Pancreas (tissue), 10 donors: ENCODE measurements around the gene NRP2. TPM values are rescaled to one million over a fixed set of nuclear protein-coding genes. Genes with fewer than 3 reads are reported as not detected.

Experiments
- ATAC-seq, 4 donors: fragments of 200-7000 bp; cut with Tn5 transposase; one replicate each; pipeline versions ENCODE4 v1.8.0 to v1.9.1; 2020; ENCODE audit warnings: mild to moderate bottlenecking in 4 of 4, moderate library complexity in 4 of 4
- DNase-seq, 6 donors: peaks; one replicate each; pipeline ENCODE4 v3.0.0-alpha.2; 2020
- FAIRE-seq: peaks from 2 replicates; lab custom pipeline; 2012; peaks lifted over from hg19 to GRCh38; lab: Jason Lieb, UNC
- H3K27ac ChIP-seq, 4 donors: fragments of 200-600 bp; sonication (generic); 1 replicate in 3 of 4; 2 replicates in 1 of 4; pipeline versions ENCODE4 v1.5.0 to v1.8.0; 2020
- H3K27me3 ChIP-seq, 4 donors: fragments of 200-600 bp; one replicate each; pipeline ENCODE4 v1.8.0; 2021
- H3K36me3 ChIP-seq, 3 donors: fragments of 200-600 bp; sonication (generic) in 1 of 3; one replicate each; pipeline versions ENCODE4 v1.5.0 to v1.8.0; 2020 to 2021
- H3K4me1 ChIP-seq, 3 donors: fragments of 200-600 bp; one replicate each; pipeline ENCODE4 v1.8.0; 2021
- H3K4me3 ChIP-seq, 4 donors: fragments of 200-600 bp; sonication (generic) in 2 of 4; one replicate each; pipeline versions ENCODE4 v1.5.0 to v1.8.0; 2020 to 2021
- H3K9me3 ChIP-seq, 4 donors: fragments of 200-600 bp; one replicate each; pipeline ENCODE4 v1.8.0; 2021
- CTCF ChIP-seq, 4 donors: fragments of 200-600 bp; sonication (generic) in 3 of 4; IDR thresholded peaks; one replicate each; pipeline versions ENCODE4 v1.5.0 to v1.8.0; 2021; ENCODE audit warnings: antibody characterized with exemption in 4 of 4
- WGBS, 2 donors: extraction: QIAGEN DNeasy Blood & Tissue Kit; methylation state at CpG; one replicate each; pipeline ENCODE4 v1.1.7; 2013; 5-methylcytosine and 5-hydroxymethylcytosine counted together
- intact Hi-C, 3 donors: fragments of 100-400 bp; cut with DNase I; formaldehyde crosslinking; loops; one replicate each; pipeline versions ENCODE4 v1.11.1 to v1.14.2; 2022
- polyA plus RNA-seq, 2 donors: library from polyadenylated mRNA; stranded (reverse); fragments of 200-250 nt; gene quantifications; one replicate each; pipeline ENCODE4 v1.2.3, GENCODE V29; 2013
- total RNA-seq, 6 donors: library from RNA; stranded (reverse); fragmentation: NEBNext Ultra II Directional in 4 of 6; extraction: Animal tissue kit (Norgen Biotek cat#: 25700) in 4 of 6; gene quantifications; one replicate each; pipeline versions ENCODE4 v1.2.1 to v1.2.4, GENCODE V29; 2021 to 2023
- donor health status: healthy with polysubstance abuse.
- donor health status: DM: no; HTN: no; CAD: no; lungs with moderate emphysema.
- donor health status: DM: no; HTN: no; CAD: no.
- donor health status: control.
- donor health status: control.
- donor health status: Bipolar disorder and iron deficiency.
- donor health status: DM: yes; HTN: yes; CAD: no.
- donor health status: DM: no; HTN: no; CAD: no.
- donor health status: DM: no; HTN: no; CAD: no.
- donor health status: DM: yes; HTN: yes; CAD: no.

Gene NRP2
- total and polyA plus RNA-seq, 8 donors, result 0.65 to 11.0 (median 1.6) TPM

- H3K27me3 ChIP-seq, result no peaks in the 10 kb centered on the region
- H3K4me3 ChIP-seq, result no peak overlapping the region
- H3K27ac ChIP-seq, result no peak overlapping the region
- H3K36me3 ChIP-seq, result no peaks in the 10 kb centered on the region
- DNase-seq, result no peak
- FAIRE-seq, result no peak
- H3K4me1 ChIP-seq, result no peaks in the 10 kb centered on the region
- H3K9me3 ChIP-seq, result no peaks in the 10 kb centered on the region
- TF ChIP-seq CTCF (IDR thresholded peaks at IDR 0.05), result no peak
- no peak for ATAC-seq
- 78 to 84% methylated on average over 5 of the region's 5 CpGs for WGBS, 2 donors
- intact Hi-C loops, result no loop called here
Measured at GRCh38 chr2:205661281-205661680, 21.0 kb upstream of the NRP2 start.

- Histone ChIP-seq H3K4me1 (no peaks in the 10 kb centered on the region), H3K9me3 (no peaks in the 10 kb centered on the region), H3K27me3 (no peaks in the 10 kb centered on the region), H3K36me3 (no peaks in the 10 kb centered on the region), H3K4me3 (no peak overlapping the region), H3K27ac (no peak overlapping the region)
- intact Hi-C loops, result no loop called here
- 69 to 77% methylated on average over 3 of the region's 3 CpGs for WGBS, 2 donors
- no peak for FAIRE-seq
- TF ChIP-seq CTCF (IDR thresholded peaks at IDR 0.05), result no peak
- no peak for ATAC-seq
- no peak for DNase-seq
Measured at GRCh38 chr2:205662206-205662965, 19.9 kb upstream of the NRP2 start.

- WGBS, 2 donors, result 55 to 60% methylated on average over 2 of the region's 2 CpGs
- intact Hi-C loops, result no loop called here
- Histone ChIP-seq H3K4me1 (no peaks in the 10 kb centered on the region), H3K4me3 (no peak overlapping the region), H3K36me3 (no peaks in the 10 kb centered on the region), H3K27ac (no peak overlapping the region), H3K9me3 (no peaks in the 10 kb centered on the region), H3K27me3 (no peaks in the 10 kb centered on the region)
- FAIRE-seq (no peak), ATAC-seq (no peak), DNase-seq (no peak)
- TF ChIP-seq CTCF (IDR thresholded peaks at IDR 0.05), result no peak
Measured at GRCh38 chr2:205665791-205666190, 16.5 kb upstream of the NRP2 start.

GRCh38 chr2:205670292-205670691, 12.0 kb upstream of the NRP2 start:
- WGBS, 2 donors, result 89% methylated on average over 2 of the region's 2 CpGs
- Histone ChIP-seq H3K36me3 (no peaks in the 10 kb centered on the region), H3K4me3 (no peak overlapping the region), H3K4me1 (no peaks in the 10 kb centered on the region), H3K9me3 (no peaks in the 10 kb centered on the region), H3K27ac (no peak overlapping the region), H3K27me3 (no peaks in the 10 kb centered on the region)
- no peak for ATAC-seq
- TF ChIP-seq CTCF (IDR thresholded peaks at IDR 0.05), result no peak
- intact Hi-C loops, result loop anchor here in 1 of 3 donors (10.0 kb wide), 1 partner anchor 435 kb away; no protein-coding TSS in a partner anchor
- FAIRE-seq, result no peak
- DNase-seq, result no peak

GRCh38 chr2:205673312-205673711, 9.0 kb upstream of the NRP2 start:
- WGBS, 2 donors, result 55% methylated on average over 1 of the region's 1 CpG
- no peak for ATAC-seq
- no peak for FAIRE-seq
- DNase-seq, result no peak
- no peak for TF ChIP-seq CTCF (IDR thresholded peaks at IDR 0.05)
- Histone ChIP-seq H3K36me3 (no peaks in the 10 kb centered on the region), H3K9me3 (no peaks in the 10 kb centered on the region), H3K27ac (no peak overlapping the region), H3K4me1 (no peaks in the 10 kb centered on the region), H3K27me3 (no peaks in the 10 kb centered on the region), H3K4me3 (no peak overlapping the region)
- intact Hi-C loops, result loop anchor here in 1 of 3 donors (10.0 kb wide), 1 partner anchor 439 kb away; no protein-coding TSS in a partner anchor
